HG03565 (cell line): Measurements from ENCODE around the gene DRICH1.
"Not testable (repeated sequence)": the region's sequence is repeated elsewhere in the genome, so short reads cannot be mapped to it uniquely, and the experiment has no call there.

Experiments used
- ATAC-seq: cut with Tn5 transposase; IDR thresholded peaks from one replicate; pipeline ENCODE4 v1.9.1; 2021; ENCODE audit warnings: mild to moderate bottlenecking, moderate library complexity; ENCODE audit not compliant: unreplicated experiment

DRICH1 gene

DNA sequence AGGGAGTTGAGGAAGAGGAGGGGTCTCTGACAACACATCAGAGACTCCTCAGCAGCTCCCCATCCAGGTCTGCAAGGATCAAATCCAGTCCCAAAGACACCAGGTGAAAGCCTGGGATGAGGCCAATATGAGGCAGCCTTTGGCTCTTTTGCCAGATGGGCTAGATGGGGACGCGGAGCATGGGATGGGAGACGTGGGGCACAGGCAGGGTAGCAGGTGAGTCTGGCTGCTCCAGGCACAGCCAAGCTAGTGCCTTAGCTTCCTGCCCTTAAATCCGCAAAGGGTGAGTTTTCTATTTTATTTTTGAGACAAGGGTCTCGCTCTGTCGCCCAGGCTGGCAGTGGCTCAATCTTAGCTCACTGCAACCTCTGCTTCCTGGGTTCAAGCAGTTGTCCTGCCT lies 19.6 kb upstream of the DRICH1 start:
- no peak for ATAC-seq

DNA sequence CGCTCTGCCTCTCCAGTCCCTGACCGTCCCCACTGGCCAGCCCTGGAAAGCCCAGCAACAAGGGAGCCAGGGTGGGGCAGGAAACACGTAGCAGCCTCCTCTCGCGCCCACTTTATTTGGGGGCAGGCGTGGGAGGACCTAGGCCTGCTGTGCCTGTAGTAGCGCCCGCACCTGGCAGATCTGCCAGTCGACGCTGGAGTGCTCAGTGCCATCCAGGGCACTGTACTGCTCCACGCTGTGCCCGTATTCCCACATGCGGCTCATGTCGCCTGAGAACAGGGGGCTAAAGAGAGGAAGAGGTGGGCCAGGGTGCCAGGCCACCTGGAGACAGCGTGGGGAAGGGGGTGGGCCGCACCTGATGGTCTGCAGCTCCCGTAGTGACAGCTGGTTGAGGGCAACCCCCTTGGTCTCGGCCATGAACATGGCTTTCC lies 17.0 kb upstream of the DRICH1 start:
- no peak for ATAC-seq

- not testable (repeated sequence) for ATAC-seq
These were observed 14.4 kb upstream of the DRICH1 start for GRCh38 chr22:23646526-23646925.

DNA sequence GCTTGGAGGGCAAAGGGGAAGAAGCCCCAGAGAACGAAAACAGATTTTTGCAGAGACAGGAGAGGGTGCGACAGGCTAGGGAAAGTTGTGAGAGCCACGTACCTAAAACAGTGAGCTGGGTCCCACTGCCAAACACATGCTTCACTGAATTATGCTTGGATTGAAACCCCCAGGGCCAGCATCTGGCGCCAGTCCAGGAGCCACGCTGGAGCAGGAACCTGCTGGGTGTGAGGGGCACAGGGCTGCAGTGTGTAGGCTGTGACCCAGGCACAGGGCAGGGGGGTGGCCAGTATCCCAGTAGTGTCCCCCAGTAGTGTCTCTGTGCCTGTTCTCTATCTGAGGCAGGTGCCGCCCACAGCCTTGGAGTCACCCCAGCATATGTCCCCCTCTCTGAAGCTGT lies 8.1 kb upstream of the DRICH1 start:
- ATAC-seq = not testable (repeated sequence)

- ATAC-seq = no peak
These were observed 7.5 kb upstream of the DRICH1 start for GRCh38 chr22:23639661-23640060.

GRCh38 chr22:23638611-23639010 lies 6.5 kb upstream of the DRICH1 start:
- no peak for ATAC-seq

GRCh38 chr22:23635291-23635690 lies 3.2 kb upstream of the DRICH1 start:
- not testable (repeated sequence) for ATAC-seq

- ATAC-seq = not testable (repeated sequence)
These were observed 3.9 kb downstream of the DRICH1 start for GRCh38 chr22:23628056-23628743.

DNA sequence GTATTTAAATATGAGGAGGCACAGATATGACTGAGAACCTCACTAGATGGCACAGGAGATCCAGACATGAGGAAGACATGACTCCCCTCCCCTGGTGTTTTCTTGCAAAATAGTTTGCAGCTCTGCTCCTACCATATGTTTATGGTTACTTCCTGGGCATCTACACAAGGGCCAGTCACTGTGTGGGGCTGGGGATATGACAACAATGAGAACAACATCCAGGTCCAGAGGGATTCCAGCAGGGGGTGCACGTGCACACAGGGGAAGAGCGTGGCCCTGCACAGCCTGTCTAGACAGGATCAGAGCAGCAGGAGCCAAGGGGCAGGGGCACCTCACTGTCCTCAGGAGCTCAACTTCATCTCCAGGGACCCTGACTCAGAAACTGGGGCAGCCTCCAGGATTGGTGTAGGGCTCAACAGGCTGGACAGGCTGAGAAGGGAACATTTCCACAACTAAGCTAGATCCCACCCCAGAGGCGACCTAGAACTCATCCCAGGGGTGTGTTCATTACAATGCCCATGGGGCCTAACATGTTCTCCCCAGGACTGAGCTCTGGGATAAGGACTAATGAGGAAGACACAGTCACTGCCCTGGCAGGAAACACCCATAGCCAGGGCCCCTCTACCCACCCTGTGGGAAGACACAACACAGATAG lies 4.6 kb downstream of the DRICH1 start:
- not testable (repeated sequence) for ATAC-seq

DNA sequence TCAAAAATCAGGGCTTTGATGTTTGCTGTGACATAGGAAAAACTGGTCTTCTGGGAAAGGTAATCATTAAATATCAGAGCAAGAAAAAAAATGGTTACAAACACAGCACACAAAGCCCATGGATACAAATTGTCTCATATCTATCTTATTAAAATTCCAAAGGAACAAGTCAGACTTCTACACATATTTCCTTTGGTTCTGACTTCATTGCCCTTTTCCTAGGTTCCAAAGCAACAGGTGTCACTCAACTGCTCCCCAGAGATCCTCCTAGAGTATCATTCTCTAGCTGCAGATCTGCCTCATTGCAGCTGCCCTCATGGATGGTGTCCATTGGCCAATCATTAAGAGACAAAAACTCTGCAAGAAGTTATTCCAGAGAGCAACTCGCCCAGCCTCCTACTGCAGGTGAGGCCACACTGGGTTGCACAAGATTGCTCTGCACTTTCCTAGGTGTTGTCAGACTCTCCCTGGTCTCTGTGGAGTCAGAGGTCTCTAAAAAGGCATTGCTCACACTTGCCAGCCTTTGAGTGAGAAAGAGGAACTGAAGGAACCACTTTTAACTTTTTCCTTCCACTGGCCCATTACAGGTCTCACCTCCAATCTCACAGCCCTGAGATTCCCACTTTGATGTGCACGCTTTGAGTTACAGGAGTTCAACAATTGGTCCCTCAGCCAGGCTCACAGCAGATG lies 5.7 kb downstream of the DRICH1 start:
- ATAC-seq = no peak

GRCh38 chr22:23622634-23623033 lies 9.5 kb downstream of the DRICH1 start:
- ATAC-seq = no peak

DNA sequence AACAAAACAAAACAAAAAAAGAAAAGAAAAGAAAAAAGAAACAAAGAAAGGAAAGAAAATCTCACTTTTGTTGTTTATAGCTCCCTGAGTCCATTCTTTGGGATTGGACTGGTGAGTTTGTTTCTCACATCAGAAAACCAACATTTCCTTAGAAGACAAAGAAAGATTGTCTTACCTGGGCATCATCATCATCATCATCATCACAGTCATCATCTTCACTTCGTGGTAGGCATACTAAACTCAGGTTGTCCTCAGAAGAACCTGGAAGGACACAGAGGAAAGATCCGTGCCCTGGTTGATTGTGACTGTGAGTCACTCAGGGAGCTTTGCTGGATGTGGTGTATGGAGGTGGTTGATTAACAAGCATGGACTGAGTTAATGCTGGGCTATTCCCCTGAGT lies 10.2 kb downstream of the DRICH1 start:
- not testable (repeated sequence) for ATAC-seq

- no peak for ATAC-seq
These were observed 10.9 kb downstream of the DRICH1 start for GRCh38 chr22:23621082-23621780.

DNA sequence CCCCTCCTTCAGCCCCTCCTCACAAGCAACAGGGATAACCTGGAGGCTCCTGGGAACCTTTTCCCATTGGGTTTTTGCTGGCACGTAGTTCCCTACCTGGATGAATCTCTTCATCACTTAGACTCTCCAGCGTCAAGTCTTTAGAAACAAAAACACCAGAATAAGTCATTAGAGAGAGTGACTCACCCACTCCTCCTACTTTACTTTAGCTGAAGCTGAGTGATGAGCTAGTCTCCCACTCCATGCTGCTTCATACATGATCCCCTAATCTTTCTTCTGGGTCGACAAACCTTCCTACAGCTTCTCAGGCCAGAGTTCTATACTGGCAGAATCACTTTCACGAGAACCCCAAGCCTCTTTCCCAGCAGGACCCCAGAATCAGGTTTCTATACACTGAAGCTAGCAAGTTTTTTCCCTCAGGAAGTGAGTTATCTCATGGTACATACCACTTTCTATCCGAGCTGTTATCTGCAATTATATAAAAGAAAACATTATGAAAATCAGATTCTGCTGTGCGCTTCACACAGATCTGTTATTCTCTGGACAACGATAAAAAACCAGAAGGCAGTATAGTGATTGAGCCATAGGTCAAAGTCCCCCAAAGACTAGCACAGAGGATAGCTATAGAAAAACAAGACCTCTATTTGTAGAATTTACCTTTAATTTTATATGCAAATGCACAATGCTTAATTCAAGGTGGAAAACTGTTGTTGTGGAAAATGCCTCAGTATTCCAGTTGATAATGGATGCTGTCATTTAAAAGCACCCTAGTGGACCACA lies 18.7 kb downstream of the DRICH1 start:
- ATAC-seq = no peak

- ATAC-seq = no peak
These were observed 21.9 kb downstream of the DRICH1 start for GRCh38 chr22:23609983-23610781.

GRCh38 chr22:23608583-23608982 lies 23.5 kb downstream of the DRICH1 start:
- ATAC-seq = no peak

- no peak for ATAC-seq
These were observed 25.7 kb downstream of the DRICH1 start for GRCh38 chr22:23606204-23607131.

- no peak for ATAC-seq
These were observed 27.0 kb downstream of the DRICH1 start for GRCh38 chr22:23604939-23605712.
